Pons (tissue), 1 donor: Measurements from ENCODE around the gene NCK1.
A peak's percentile ranks its signal among the peaks of the same experiment; 100 is the strongest.

Experiments
- DNase-seq: peaks from one replicate; pipeline ENCODE4 v3.0.0-alpha.2; 2016; ENCODE audit warnings: low spot score

Gene NCK1

GRCh38 chr3:136861890-136862616 is at the start of gene NCK1:
Gene NCK1, plus strand, starts transcription at chr3:136862208. Its CDS starts 65,794 bp downstream, at chr3:136928002.
- peak; percentile 97 for DNase-seq

GRCh38 chr3:136817448-136817847 is 44.6 kb upstream of the NCK1 start:
- DNase-seq = peak; percentile 70

- peak; percentile 49 for DNase-seq
Measured at GRCh38 chr3:136818191-136818768, 43.7 kb upstream of the NCK1 start.

GRCh38 chr3:136818769-136819391 is 43.1 kb upstream of the NCK1 start, which contains the start of gene SLC35G2:
Gene SLC35G2, plus strand, starts transcription at chr3:136819126. Its CDS starts 35,335 bp downstream, at chr3:136854461.
- DNase-seq = no peak

GRCh38 chr3:136819392-136819730 is 42.6 kb upstream of the NCK1 start:
- DNase-seq = no peak

- no peak for DNase-seq
Measured at GRCh38 chr3:136819731-136820679, 42.0 kb upstream of the NCK1 start.

GRCh38 chr3:136831461-136831860 is 30.5 kb upstream of the NCK1 start:
- DNase-seq = no peak

- no peak for DNase-seq
Measured at GRCh38 chr3:136835089-136835812, 26.8 kb upstream of the NCK1 start.

GRCh38 chr3:136835813-136836510 is 26.0 kb upstream of the NCK1 start:
- DNase-seq = no peak

- no peak for DNase-seq
Measured at GRCh38 chr3:136836511-136837156, 25.4 kb upstream of the NCK1 start.

GRCh38 chr3:136838641-136839555 is 23.1 kb upstream of the NCK1 start:
- no peak for DNase-seq

GRCh38 chr3:136839556-136839931 is 22.5 kb upstream of the NCK1 start:
- no peak for DNase-seq

- DNase-seq = no peak
Measured at GRCh38 chr3:136840252-136840651, 21.8 kb upstream of the NCK1 start.

- no peak for DNase-seq
Measured at GRCh38 chr3:136842294-136842693, 19.7 kb upstream of the NCK1 start.

GRCh38 chr3:136844724-136845123 is 17.3 kb upstream of the NCK1 start:
- no peak for DNase-seq

GRCh38 chr3:136852180-136852579 is 9.8 kb upstream of the NCK1 start:
- no peak for DNase-seq

- no peak for DNase-seq
Measured at GRCh38 chr3:136856665-136857064, 5.3 kb upstream of the NCK1 start.

GRCh38 chr3:136858381-136858780 is 3.6 kb upstream of the NCK1 start:
- peak; percentile 80 for DNase-seq

- no peak for DNase-seq
Measured at GRCh38 chr3:136860541-136860940, 1.5 kb upstream of the NCK1 start.
